ENCODE measurements around the gene RNF34.

GRCh38 chr12:121413917-121414316, 14.0 kb downstream of the RNF34 start:
- TF ChIP-seq POLR2A (IDR thresholded peaks at IDR 0.05; ENCODE audit: control extremely low read depth in 1 of 2, low read depth in 2 of 2, low read length in 2 of 2), result no peak
- no peak for TF ChIP-seq CTCF (IDR thresholded peaks at IDR 0.05; ENCODE audit: control extremely low read depth in 1 of 3, insufficient read depth in 1 of 3, low read depth in 1 of 3, low read length in 3 of 3)
- no peak for TF ChIP-seq ATF3 (IDR thresholded peaks at IDR 0.05; ENCODE audit: insufficient read depth, low read depth, low read length)
- TF ChIP-seq CHD7 (IDR thresholded peaks at IDR 0.05; ENCODE audit: insufficient replicate concordance, low read length), result no peak
- TF ChIP-seq YY1 (IDR thresholded peaks at IDR 0.05; ENCODE audit: low read depth, low read length), result no peak
- TF ChIP-seq POLR2AphosphoS5 (IDR thresholded peaks at IDR 0.05; ENCODE audit: low read depth, low read length), result no peak
- no peak for TF ChIP-seq JUN (IDR thresholded peaks at IDR 0.05; ENCODE audit: low read depth, low read length)
- no peak for TF ChIP-seq USF2 (IDR thresholded peaks at IDR 0.05; ENCODE audit: low read length)
- no peak for TF ChIP-seq EZH2 (IDR thresholded peaks at IDR 0.05; ENCODE audit: low read depth, low read length, severe bottlenecking)
- TF ChIP-seq CHD2 (IDR thresholded peaks at IDR 0.05; ENCODE audit: low read length), result no peak
- TF ChIP-seq ZNF274 (IDR thresholded peaks at IDR 0.05; ENCODE audit: borderline replicate concordance, extremely low read depth, low read length), result no peak
- TF ChIP-seq SP4 (IDR thresholded peaks at IDR 0.05; ENCODE audit: low read length), result no peak
- TF ChIP-seq NRF1 (IDR thresholded peaks at IDR 0.05; ENCODE audit: low read depth, low read length), result no peak
- no peak for TF ChIP-seq HDAC6 (IDR thresholded peaks at IDR 0.05; ENCODE audit: low read depth, low read length)
